ENCODE measurements around the gene GNAL.
A peak's percentile ranks its signal among the peaks of the same experiment; 100 is the strongest.

GNAL gene

DNA sequence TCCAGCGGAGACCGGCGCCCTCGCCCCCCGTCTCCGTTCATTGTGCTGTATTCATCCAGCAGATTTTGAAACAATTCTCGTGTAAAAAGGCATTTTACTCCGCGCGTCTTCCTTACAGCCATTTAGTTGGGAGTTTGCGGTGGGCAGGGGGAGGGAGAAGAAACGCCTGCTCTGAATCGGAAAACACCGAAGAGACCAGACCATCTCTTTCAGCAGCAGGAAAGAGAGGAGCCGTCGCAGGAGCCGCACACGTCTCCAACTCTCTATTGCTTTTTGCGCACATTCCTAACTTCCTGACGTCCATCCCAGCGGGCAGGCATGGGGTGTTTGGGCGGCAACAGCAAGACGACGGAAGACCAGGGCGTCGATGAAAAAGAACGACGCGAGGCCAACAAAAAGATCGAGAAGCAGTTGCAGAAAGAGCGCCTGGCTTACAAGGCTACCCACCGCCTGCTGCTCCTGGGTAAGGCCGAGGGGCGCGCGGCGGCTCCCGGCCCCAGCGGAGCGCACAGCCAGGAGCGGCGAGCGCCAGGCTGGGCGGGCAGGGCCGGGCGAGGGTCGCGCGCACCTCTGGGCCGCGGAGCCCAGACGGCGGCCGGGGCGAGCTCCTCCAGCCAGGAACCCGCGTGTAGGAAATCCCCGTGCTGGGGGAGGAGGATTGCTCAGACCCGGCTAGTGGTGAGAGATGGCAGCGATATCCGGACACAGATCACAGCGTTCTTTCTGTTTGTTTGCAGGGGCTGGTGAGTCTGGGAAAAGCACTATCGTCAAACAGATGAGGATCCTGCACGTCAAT, 63.2 kb downstream of the GNAL start:
- Histone ChIP-seq H2BK12ac (ENCODE audit: low read length in 2 of 2) (no peak overlapping the region), H3K27ac (ENCODE audit: low read length, poor library complexity, severe bottlenecking) (no peak overlapping the region), H2BK120ac (ENCODE audit: low read depth, low read length) (no peak overlapping the region), H3K18ac (ENCODE audit: low read depth in 1 of 2, low read length in 2 of 2) (no peak overlapping the region), H3K9ac (ENCODE audit: low read length) (peak overlapping the region; percentile 29), H3K9me3 (ENCODE audit: control insufficient read depth, low read length) (no peaks in the 10 kb centered on the region), H2BK5ac (ENCODE audit: low read depth, low read length, poor library complexity, severe bottlenecking) (no peak overlapping the region), H4K8ac (ENCODE audit: low read length) (no peak overlapping the region), H3K4me2 (ENCODE audit: low read length, poor library complexity, severe bottlenecking) (peak overlapping the region; percentile 63), H4K91ac (ENCODE audit: low read length) (no peak overlapping the region), H2AK5ac (ENCODE audit: low read length, severe bottlenecking) (no peak overlapping the region), H3K4me3 (ENCODE audit: insufficient read depth in 1 of 2, low read depth in 1 of 2, low read length in 2 of 2) (peak overlapping the region; percentile 16 to 69), H3K4ac (ENCODE audit: low read depth in 1 of 2, low read length in 2 of 2) (no peak overlapping the region), H3K27me3 (ENCODE audit: control insufficient read depth in 1 of 2, insufficient read depth in 1 of 2, low read length in 2 of 2) (peaks cover 45 to 56% of the 10 kb centered on the region in 2 experiments), H3K14ac (ENCODE audit: low read length in 2 of 2) (no peak overlapping the region), H3K4me1 (ENCODE audit: control insufficient read depth, insufficient read depth, low read depth, low read length) (peaks cover 15% of the 10 kb centered on the region), H3K23ac (ENCODE audit: low read length in 2 of 2) (no peak overlapping the region), H3K79me1 (replicated peaks; ENCODE audit: low read length, poor library complexity, severe bottlenecking) (no peaks in the 10 kb centered on the region), H2BK15ac (ENCODE audit: low read depth, poor library complexity, severe bottlenecking) (no peak overlapping the region), H2AFZ (ENCODE audit: low read depth, low read length) (peak overlapping the region; percentile 76), H3K36me3 (ENCODE audit: control insufficient read depth in 1 of 2, insufficient read depth in 2 of 2, low read depth in 1 of 2, low read length in 2 of 2) (no peaks in the 10 kb centered on the region)
- 1% methylated on average over 61 of the region's 64 CpGs for WGBS
- DNase-seq: peak; percentile 48

DNA sequence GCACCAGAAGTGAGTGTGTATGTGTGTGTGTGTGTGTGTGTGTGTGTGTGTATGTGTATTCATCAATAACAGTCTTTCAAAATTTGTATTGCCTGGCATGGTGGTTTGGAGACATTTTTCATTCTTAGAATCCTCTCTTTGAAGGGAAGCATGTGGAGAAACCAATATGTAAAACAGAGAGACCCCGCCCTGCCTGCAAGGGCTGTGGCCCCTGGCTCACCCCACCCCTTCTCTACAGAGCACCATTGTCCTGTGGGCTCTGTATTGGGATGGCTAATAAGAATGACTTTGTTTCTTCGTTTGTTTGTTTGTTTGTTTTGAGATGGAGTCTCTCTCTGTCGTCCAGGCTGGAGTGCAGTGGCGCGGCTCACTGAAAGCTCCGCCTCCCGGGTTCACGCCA, 65.9 kb downstream of the GNAL start:
- DNase-seq: no peak
- no peak overlapping the region for H2BK5ac ChIP-seq (ENCODE audit: low read depth, low read length, poor library complexity, severe bottlenecking)
- H2AK5ac ChIP-seq (ENCODE audit: low read length, severe bottlenecking): no peak overlapping the region
- H3K23ac ChIP-seq (ENCODE audit: low read length in 2 of 2): no peak overlapping the region
- H3K14ac ChIP-seq (ENCODE audit: low read length in 2 of 2): no peak overlapping the region
- peaks cover 34 to 51% of the 10 kb centered on the region in 2 experiments for H3K27me3 ChIP-seq (ENCODE audit: control insufficient read depth in 1 of 2, insufficient read depth in 1 of 2, low read length in 2 of 2)
- WGBS: 81% methylated on average over 8 of the region's 8 CpGs
- no peaks in the 10 kb centered on the region for H3K9me3 ChIP-seq (ENCODE audit: control insufficient read depth, low read length)
- no peak overlapping the region for H2BK15ac ChIP-seq (ENCODE audit: low read depth, poor library complexity, severe bottlenecking)
- no peak overlapping the region for H3K4me3 ChIP-seq (ENCODE audit: insufficient read depth in 1 of 2, low read depth in 1 of 2, low read length in 2 of 2)
- H3K27ac ChIP-seq (ENCODE audit: low read length, poor library complexity, severe bottlenecking): no peak overlapping the region
- no peak overlapping the region for H3K4me2 ChIP-seq (ENCODE audit: low read length, poor library complexity, severe bottlenecking)
- no peak overlapping the region for H4K91ac ChIP-seq (ENCODE audit: low read length)
- no peak overlapping the region for H2AFZ ChIP-seq (ENCODE audit: low read depth, low read length)
- H4K8ac ChIP-seq (ENCODE audit: low read length): no peak overlapping the region
- H3K4ac ChIP-seq (ENCODE audit: low read depth in 1 of 2, low read length in 2 of 2): no peak overlapping the region
- H3K36me3 ChIP-seq (ENCODE audit: control insufficient read depth in 1 of 2, insufficient read depth in 2 of 2, low read depth in 1 of 2, low read length in 2 of 2): no peaks in the 10 kb centered on the region
- peaks cover 16% of the 10 kb centered on the region for H3K4me1 ChIP-seq (ENCODE audit: control insufficient read depth, insufficient read depth, low read depth, low read length)
- no peak overlapping the region for H3K18ac ChIP-seq (ENCODE audit: low read depth in 1 of 2, low read length in 2 of 2)
- H3K79me1 ChIP-seq (replicated peaks; ENCODE audit: low read length, poor library complexity, severe bottlenecking): no peaks in the 10 kb centered on the region
- no peak overlapping the region for H2BK120ac ChIP-seq (ENCODE audit: low read depth, low read length)
- no peak overlapping the region for H2BK12ac ChIP-seq (ENCODE audit: low read length in 2 of 2)
- H3K9ac ChIP-seq (ENCODE audit: low read length): no peak overlapping the region

DNA sequence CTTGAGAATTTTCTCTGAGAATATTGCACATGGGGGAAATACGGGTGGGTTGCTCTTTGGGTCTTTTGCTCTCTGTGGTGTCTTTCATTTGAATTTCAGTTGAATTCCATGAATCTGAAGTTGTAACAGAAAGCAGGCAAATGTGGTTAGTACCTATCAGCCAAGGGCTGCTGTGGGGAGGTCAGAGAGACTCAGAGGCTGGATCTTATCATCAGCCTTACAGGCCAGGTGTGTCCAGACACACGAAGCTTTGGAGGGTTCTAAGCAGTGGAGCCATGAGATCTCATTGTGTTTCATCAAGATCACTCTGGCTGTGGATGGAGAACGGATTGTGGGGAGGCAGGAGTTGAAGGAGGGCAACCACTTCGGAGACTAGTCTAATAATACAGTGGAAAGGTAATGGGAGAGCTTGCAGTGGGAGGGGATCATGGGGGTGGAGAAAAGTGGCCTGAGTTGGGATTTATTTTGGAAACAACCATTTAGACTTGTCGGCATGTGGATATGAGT, 68.1 kb downstream of the GNAL start:
- Histone ChIP-seq H3K79me1 (replicated peaks; ENCODE audit: low read length, poor library complexity, severe bottlenecking) (no peaks in the 10 kb centered on the region), H2BK12ac (ENCODE audit: low read length in 2 of 2) (no peak overlapping the region), H2BK15ac (ENCODE audit: low read depth, poor library complexity, severe bottlenecking) (no peak overlapping the region), H3K9me3 (ENCODE audit: control insufficient read depth, low read length) (no peaks in the 10 kb centered on the region), H3K36me3 (ENCODE audit: control insufficient read depth in 1 of 2, insufficient read depth in 2 of 2, low read depth in 1 of 2, low read length in 2 of 2) (no peaks in the 10 kb centered on the region), H3K27ac (ENCODE audit: low read length, poor library complexity, severe bottlenecking) (no peak overlapping the region), H3K4me3 (ENCODE audit: insufficient read depth in 1 of 2, low read depth in 1 of 2, low read length in 2 of 2) (no peak overlapping the region), H3K18ac (ENCODE audit: low read depth in 1 of 2, low read length in 2 of 2) (no peak overlapping the region), H3K23ac (ENCODE audit: low read length in 2 of 2) (no peak overlapping the region), H3K27me3 (ENCODE audit: control insufficient read depth in 1 of 2, insufficient read depth in 1 of 2, low read length in 2 of 2) (peaks cover 14 to 34% of the 10 kb centered on the region in 2 experiments), H3K4me1 (ENCODE audit: control insufficient read depth, insufficient read depth, low read depth, low read length) (peaks cover 7% of the 10 kb centered on the region), H2BK5ac (ENCODE audit: low read depth, low read length, poor library complexity, severe bottlenecking) (no peak overlapping the region), H3K9ac (ENCODE audit: low read length) (no peak overlapping the region), H3K4ac (ENCODE audit: low read depth in 1 of 2, low read length in 2 of 2) (no peak overlapping the region), H3K14ac (ENCODE audit: low read length in 2 of 2) (no peak overlapping the region), H2AFZ (ENCODE audit: low read depth, low read length) (no peak overlapping the region), H4K8ac (ENCODE audit: low read length) (no peak overlapping the region), H3K4me2 (ENCODE audit: low read length, poor library complexity, severe bottlenecking) (no peak overlapping the region), H2BK120ac (ENCODE audit: low read depth, low read length) (no peak overlapping the region), H2AK5ac (ENCODE audit: low read length, severe bottlenecking) (no peak overlapping the region), H4K91ac (ENCODE audit: low read length) (no peak overlapping the region)
- 79% methylated on average over 5 of the region's 5 CpGs for WGBS
- no peak for DNase-seq

DNA sequence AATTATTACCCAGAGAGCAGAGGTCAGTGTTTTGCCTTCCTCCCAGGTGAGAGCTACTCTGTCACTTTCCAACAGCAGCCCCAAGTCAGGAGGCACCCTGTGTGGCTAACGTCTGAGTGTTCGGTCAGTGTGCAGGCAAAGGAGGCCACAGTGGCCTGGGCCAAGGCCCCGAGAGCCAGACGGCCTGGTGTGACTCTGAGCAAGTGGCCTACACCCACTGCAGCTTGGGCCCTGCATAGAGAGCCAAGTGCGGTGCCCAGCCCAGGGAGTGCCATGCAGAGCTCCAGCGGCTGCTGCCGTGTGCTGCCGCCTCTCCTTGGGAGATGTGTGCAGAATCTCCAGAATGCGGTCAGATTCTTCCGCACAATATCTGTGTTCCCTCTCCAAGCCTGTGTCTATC, 70.4 kb downstream of the GNAL start:
- no peaks in the 10 kb centered on the region for H3K79me1 ChIP-seq (replicated peaks; ENCODE audit: low read length, poor library complexity, severe bottlenecking)
- no peak overlapping the region for H3K9ac ChIP-seq (ENCODE audit: low read length)
- H3K23ac ChIP-seq (ENCODE audit: low read length in 2 of 2): no peak overlapping the region
- no peak overlapping the region for H3K4ac ChIP-seq (ENCODE audit: low read depth in 1 of 2, low read length in 2 of 2)
- WGBS: 83% methylated on average over 10 of the region's 10 CpGs
- no peak overlapping the region for H4K91ac ChIP-seq (ENCODE audit: low read length)
- H3K36me3 ChIP-seq (ENCODE audit: control insufficient read depth in 1 of 2, insufficient read depth in 2 of 2, low read depth in 1 of 2, low read length in 2 of 2): no peaks in the 10 kb centered on the region
- no peak overlapping the region for H3K4me3 ChIP-seq (ENCODE audit: insufficient read depth in 1 of 2, low read depth in 1 of 2, low read length in 2 of 2)
- no peak overlapping the region for H4K8ac ChIP-seq (ENCODE audit: low read length)
- no peak overlapping the region for H2AFZ ChIP-seq (ENCODE audit: low read depth, low read length)
- H3K4me1 ChIP-seq (ENCODE audit: control insufficient read depth, insufficient read depth, low read depth, low read length): peaks cover 2% of the 10 kb centered on the region
- H3K9me3 ChIP-seq (ENCODE audit: control insufficient read depth, low read length): no peaks in the 10 kb centered on the region
- H2AK5ac ChIP-seq (ENCODE audit: low read length, severe bottlenecking): no peak overlapping the region
- no peak overlapping the region for H2BK15ac ChIP-seq (ENCODE audit: low read depth, poor library complexity, severe bottlenecking)
- no peak overlapping the region for H2BK120ac ChIP-seq (ENCODE audit: low read depth, low read length)
- H3K14ac ChIP-seq (ENCODE audit: low read length in 2 of 2): peak overlapping the region in 1 of 2 experiments; percentile 28
- DNase-seq: no peak
- peaks cover 0 to 30% of the 10 kb centered on the region in 2 experiments for H3K27me3 ChIP-seq (ENCODE audit: control insufficient read depth in 1 of 2, insufficient read depth in 1 of 2, low read length in 2 of 2)
- H2BK5ac ChIP-seq (ENCODE audit: low read depth, low read length, poor library complexity, severe bottlenecking): no peak overlapping the region
- no peak overlapping the region for H3K4me2 ChIP-seq (ENCODE audit: low read length, poor library complexity, severe bottlenecking)
- no peak overlapping the region for H3K18ac ChIP-seq (ENCODE audit: low read depth in 1 of 2, low read length in 2 of 2)
- H3K27ac ChIP-seq (ENCODE audit: low read length, poor library complexity, severe bottlenecking): no peak overlapping the region
- H2BK12ac ChIP-seq (ENCODE audit: low read length in 2 of 2): no peak overlapping the region

Data from mesenchymal stem cell (in vitro differentiated cells and primary cell).